GM23248 (cell line): ENCODE results near the gene CCDC102A. TPM values are rescaled to one million over a fixed set of nuclear protein-coding genes. Genes with fewer than 3 reads are reported as not detected.

Source experiments
- DNase-seq: peaks from one replicate; pipeline ENCODE4 v3.0.0-alpha.2; 2015
- H2AFZ ChIP-seq: fragments of 200-600 bp; sonication (generic); 2 replicates; pipeline ENCODE4 v1.6.1; 2016; ENCODE audit warnings: antibody characterized with exemption
- H3F3A ChIP-seq: fragments of 200-600 bp; sonication (generic); 2 replicates; pipeline ENCODE4 v1.6.1; 2016; ENCODE audit warnings: mild to moderate bottlenecking, antibody characterized with exemption, mixed run types; ENCODE audit not compliant: insufficient read depth
- H3K27ac ChIP-seq: fragments of 200-600 bp; sonication (generic); 2 replicates; pipeline ENCODE4 v1.5.1; 2016; ENCODE audit warnings: mild to moderate bottlenecking
- H3K27me3 ChIP-seq: fragments of 200-600 bp; sonication (generic); replicated peaks from 2 replicates; pipeline ENCODE4 v1.6.1; 2016; ENCODE audit warnings: mild to moderate bottlenecking; ENCODE audit not compliant: insufficient read depth
- H3K36me3 ChIP-seq: fragments of 200-600 bp; sonication (generic); 2 replicates; pipeline ENCODE4 v1.6.1; 2016; ENCODE audit warnings: low read depth, mild to moderate bottlenecking
- H3K4me1 ChIP-seq: fragments of 200-600 bp; sonication (generic); 2 replicates; pipeline ENCODE4 v1.6.1; 2016; ENCODE audit warnings: mild to moderate bottlenecking; ENCODE audit not compliant: insufficient read depth
- H3K4me2 ChIP-seq: fragments of 200-600 bp; sonication (generic); one replicate; pipeline ENCODE4 v1.6.1; 2016; ENCODE audit warnings: mild to moderate bottlenecking; ENCODE audit not compliant: unreplicated experiment
- H3K4me3 ChIP-seq: fragments of 200-600 bp; sonication (generic); 2 replicates; pipeline ENCODE4 v1.5.1; 2016; ENCODE audit warnings: mild to moderate bottlenecking
- H3K79me2 ChIP-seq: fragments of 200-600 bp; sonication (generic); 2 replicates; pipeline ENCODE4 v1.6.1; 2016; ENCODE audit warnings: mild to moderate bottlenecking; ENCODE audit not compliant: insufficient read depth
- H3K9ac ChIP-seq: fragments of 200-600 bp; sonication (generic); 2 replicates; pipeline ENCODE4 v1.6.1; 2016; ENCODE audit warnings: mild to moderate bottlenecking
- H3K9me2 ChIP-seq: fragments of 200-600 bp; sonication (generic); 2 replicates; pipeline ENCODE4 v1.6.1; 2016; ENCODE audit warnings: mixed run types, mild to moderate bottlenecking, moderate library complexity; ENCODE audit not compliant: insufficient read depth
- H3K9me3 ChIP-seq: fragments of 200-600 bp; sonication (generic); one replicate; pipeline ENCODE4 v1.6.1; 2017; ENCODE audit warnings: low read depth
- H4K20me1 ChIP-seq: fragments of 200-600 bp; sonication (generic); 2 replicates; pipeline ENCODE4 v1.6.0; 2016; ENCODE audit not compliant: insufficient read depth
- EZH2 ChIP-seq: fragments of 200-600 bp; sonication (generic); IDR thresholded peaks from 2 replicates; pipeline ENCODE4 v1.6.1; 2018; ENCODE audit warnings: antibody characterized with exemption, mild to moderate bottlenecking; ENCODE audit not compliant: insufficient read depth, poor library complexity, severe bottlenecking
- EZH2phosphoT487 ChIP-seq: fragments of 200-600 bp; sonication (generic); IDR thresholded peaks from 2 replicates; pipeline ENCODE4 v1.6.1; 2018; ENCODE audit warnings: antibody characterized with exemption, moderate library complexity, mild to moderate bottlenecking, low read depth; ENCODE audit not compliant: insufficient read depth
- WGBS, 2 experiments: methylation state at CpG; one replicate each; pipeline ENCODE4 v1.1.6; 2015 to 2017; ENCODE audit warnings: low lambda C conversion rate in 2 of 2, low coverage in 1 of 2; ENCODE audit errors: missing lambda C conversion rate in 2 of 2; 5-methylcytosine and 5-hydroxymethylcytosine counted together
- in situ Hi-C: fragments of 300-500 bp; cut with MboI; formaldehyde crosslinking; loops from 2 replicates; pipeline ENCODE4 v1.15.0; 2020
- polyA plus RNA-seq: library from polyadenylated mRNA; unstranded; fragments of >200 nt; fragmentation: Nextera tagmentation; extraction: Ambion mirVana; gene quantifications from 2 replicates; pipeline ENCODE4 v1.2.1, GENCODE V29; 2016
- total RNA-seq: library from RNA; depleted of rRNA; stranded (reverse); fragments of >200 nt; shearing (Covaris generic); gene quantifications from 2 replicates; pipeline ENCODE4 v1.2.3, GENCODE V29; 2014

Gene CCDC102A
- total and polyA plus RNA-seq, 2 experiments from 2014 or later = 3.9 to 17.7 TPM

- no peaks in the 10 kb centered on the region for H4K20me1 ChIP-seq
- peak overlapping the region; percentile 96; the same call in 1 of the 2 replicates for H3K4me3 ChIP-seq
- H2AFZ ChIP-seq = no peak overlapping the region
- no peaks in the 10 kb centered on the region for H3K27me3 ChIP-seq
- in situ Hi-C loops = no loop called here
- 0 out of 2 replicates have a peak, but pooled peaks cover 10% of the 10 kb centered on the region for H3F3A ChIP-seq
- H3K9me3 ChIP-seq = no peaks in the 10 kb centered on the region
- H3K36me3 ChIP-seq = no peaks in the 10 kb centered on the region
- peaks cover 30% of the 10 kb centered on the region for H3K4me1 ChIP-seq
- H3K9ac ChIP-seq = peak overlapping the region; percentile 98
- H3K79me2 ChIP-seq = peaks cover 13% of the 10 kb centered on the region
- WGBS, 2 experiments = 81 to 83% methylated on average over 8 of the region's 8 CpGs
- H3K27ac ChIP-seq = no peak overlapping the region
- DNase-seq = no peak
- TF ChIP-seq EZH2 (no peak), EZH2phosphoT487 (no peak)
- no peak overlapping the region for H3K4me2 ChIP-seq
- H3K9me2 ChIP-seq = no peaks in the 10 kb centered on the region
Measured at GRCh38 chr16:57484515-57485005, 51.8 kb downstream of the CCDC102A start.

- WGBS, 2 experiments = 89 to 92% methylated on average over 14 to 19 of the region's 19 CpGs
- in situ Hi-C loops = no loop called here
- DNase-seq = no peak
- no peak overlapping the region for H3K4me3 ChIP-seq
- TF ChIP-seq EZH2 (no peak), EZH2phosphoT487 (no peak)
- no peaks in the 10 kb centered on the region for H3K9me2 ChIP-seq
- H3K79me2 ChIP-seq = peaks cover 19% of the 10 kb centered on the region
- H4K20me1 ChIP-seq = no peaks in the 10 kb centered on the region
- peaks cover 30% of the 10 kb centered on the region for H3K4me1 ChIP-seq
- H3K9me3 ChIP-seq = no peaks in the 10 kb centered on the region
- H3K4me2 ChIP-seq = no peak overlapping the region
- H3K27me3 ChIP-seq = no peaks in the 10 kb centered on the region
- no peak overlapping the region for H3K9ac ChIP-seq
- H2AFZ ChIP-seq = no peak overlapping the region
- H3F3A ChIP-seq = 0 out of 2 replicates have a peak, but pooled peaks cover 10% of the 10 kb centered on the region
- H3K27ac ChIP-seq = no peak overlapping the region
- H3K36me3 ChIP-seq = no peaks in the 10 kb centered on the region
Measured at GRCh38 chr16:57483725-57484514, 52.5 kb downstream of the CCDC102A start.

DNA sequence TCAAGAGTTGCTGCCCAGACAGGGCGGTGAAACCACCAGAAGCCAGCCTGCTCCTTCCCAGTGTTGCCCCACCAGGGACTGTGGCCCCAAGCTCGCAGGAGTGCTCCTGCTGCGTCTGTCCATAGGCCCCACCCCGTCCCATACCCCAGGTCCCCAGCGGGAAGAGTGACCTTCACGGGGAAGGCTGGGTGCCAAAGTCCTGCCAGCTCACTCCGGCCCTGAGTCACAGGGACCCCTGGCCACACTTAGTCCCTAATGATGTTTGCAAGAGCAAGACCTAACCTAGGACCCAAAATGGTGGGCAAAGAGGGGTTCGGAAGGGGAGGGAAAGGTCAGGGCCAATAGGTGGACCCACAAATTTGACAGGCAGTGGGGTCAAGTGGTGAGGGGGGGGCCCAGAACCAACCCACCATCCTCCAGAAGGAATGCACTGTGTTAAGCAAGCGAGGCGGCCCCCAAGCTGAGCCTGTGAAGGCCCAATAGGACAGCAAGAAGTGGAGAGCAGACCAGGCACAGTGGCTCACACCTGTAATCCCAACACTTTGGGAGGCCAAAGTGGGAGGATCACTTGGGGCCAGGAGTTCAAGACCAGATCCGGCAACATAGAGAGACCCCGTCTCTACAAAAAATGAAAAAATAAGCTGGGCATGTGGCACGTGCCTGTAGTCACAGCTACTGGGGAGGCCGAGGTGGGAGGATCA, 53.4 kb downstream of the CCDC102A start:
- Histone ChIP-seq H3K79me2 (peaks cover 29% of the 10 kb centered on the region), H3K4me3 (no peak overlapping the region), H3F3A (0 out of 2 replicates have a peak, but pooled peaks cover 10% of the 10 kb centered on the region), H3K9ac (no peak overlapping the region), H3K36me3 (no peaks in the 10 kb centered on the region), H4K20me1 (no peaks in the 10 kb centered on the region), H3K9me2 (no peaks in the 10 kb centered on the region), H3K27ac (no peak overlapping the region), H3K4me2 (no peak overlapping the region), H2AFZ (no peak overlapping the region), H3K9me3 (no peaks in the 10 kb centered on the region), H3K27me3 (no peaks in the 10 kb centered on the region), H3K4me1 (peaks cover 34% of the 10 kb centered on the region)
- no peak for TF ChIP-seq EZH2
- TF ChIP-seq EZH2phosphoT487 = no peak
- in situ Hi-C loops = no loop called here
- WGBS, 2 experiments = 77 to 83% methylated on average over 14 of the region's 14 CpGs
- no peak for DNase-seq

DNA sequence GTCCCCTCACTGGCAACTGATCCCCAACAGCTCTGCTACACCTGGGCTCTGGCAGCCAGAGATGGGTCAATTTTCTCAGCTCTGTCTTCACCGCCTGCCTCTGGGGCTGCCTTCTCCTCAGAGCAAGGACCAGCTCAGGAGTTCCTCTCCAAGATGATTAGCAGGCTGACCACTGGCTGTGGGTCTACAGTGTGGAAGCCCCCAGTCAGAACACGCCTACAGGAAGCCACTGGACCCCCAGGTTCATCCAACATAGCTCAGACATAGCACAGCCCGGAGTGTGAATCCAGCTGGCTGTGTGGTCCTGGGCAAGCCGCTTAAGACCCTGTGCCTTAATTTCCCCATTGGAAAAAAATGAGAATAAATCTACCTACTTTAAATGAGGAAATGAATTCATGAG, 55.0 kb downstream of the CCDC102A start:
- Histone ChIP-seq H3K9me2 (no peaks in the 10 kb centered on the region), H4K20me1 (no peaks in the 10 kb centered on the region), H3K27ac (no peak overlapping the region), H3K27me3 (no peaks in the 10 kb centered on the region), H3K79me2 (peaks cover 44% of the 10 kb centered on the region), H3K4me1 (peaks cover 25% of the 10 kb centered on the region), H3K4me3 (no peak overlapping the region), H3K36me3 (no peaks in the 10 kb centered on the region), H3K9me3 (no peaks in the 10 kb centered on the region), H2AFZ (no peak overlapping the region), H3F3A (0 out of 2 replicates have a peak, but pooled peaks cover 10% of the 10 kb centered on the region), H3K9ac (no peak overlapping the region), H3K4me2 (no peak overlapping the region)
- in situ Hi-C loops = no loop called here
- TF ChIP-seq EZH2phosphoT487 (no peak), EZH2 (no peak)
- 85 to 89% methylated on average over 4 of the region's 4 CpGs for WGBS, 2 experiments
- no peak for DNase-seq
